NCI-H2107 treated with DMSO at 0.1 percent for 48 hours (cell line): ENCODE results near the gene COG1.

Experiments used
- DNase-seq: peaks from one replicate; lab custom pipeline; 2025; ENCODE audit not compliant: unreplicated experiment; lab: John Stamatoyannopoulos, UW

Gene COG1

GRCh38 chr17:73226556-73227172, 33.8 kb downstream of the COG1 start:
- no peak for DNase-seq

- DNase-seq = no peak
Measured at GRCh38 chr17:73227379-73227778, 34.5 kb downstream of the COG1 start.

- no peak for DNase-seq
Measured at GRCh38 chr17:73227944-73228343, 35.1 kb downstream of the COG1 start.

- DNase-seq = peak; percentile 20
Measured at GRCh38 chr17:73228748-73229236, 35.9 kb downstream of the COG1 start.

GRCh38 chr17:73230088-73230487, 37.2 kb downstream of the COG1 start:
- DNase-seq = no peak

GRCh38 chr17:73231395-73231794, 38.5 kb downstream of the COG1 start:
- no peak for DNase-seq

GRCh38 chr17:73231841-73232586, 39.2 kb downstream of the COG1 start:
- DNase-seq = peak; percentile 82

- no peak for DNase-seq
Measured at GRCh38 chr17:73232587-73233373, 39.9 kb downstream of the COG1 start.

- DNase-seq = no peak
Measured at GRCh38 chr17:73234736-73235135, 41.9 kb downstream of the COG1 start.

- DNase-seq = no peak
Measured at GRCh38 chr17:73237714-73238113, 44.9 kb downstream of the COG1 start.

- DNase-seq = no peak
Measured at GRCh38 chr17:73240561-73240960, 47.7 kb downstream of the COG1 start.

GRCh38 chr17:73247726-73248125, 54.9 kb downstream of the COG1 start:
- no peak for DNase-seq

- DNase-seq = no peak
Measured at GRCh38 chr17:73248532-73248931, 55.7 kb downstream of the COG1 start.

- peak; percentile 51 for DNase-seq
Measured at GRCh38 chr17:73249700-73250099, 56.8 kb downstream of the COG1 start.

GRCh38 chr17:73250851-73251640, 58.2 kb downstream of the COG1 start:
- no peak for DNase-seq

- no peak for DNase-seq
Measured at GRCh38 chr17:73251871-73252270, 59.0 kb downstream of the COG1 start.

- DNase-seq = no peak
Measured at GRCh38 chr17:73255671-73256181, 62.9 kb downstream of the COG1 start.

GRCh38 chr17:73256220-73256619, 63.4 kb downstream of the COG1 start:
- DNase-seq = no peak

- DNase-seq = no peak
Measured at GRCh38 chr17:73257516-73257915, 64.7 kb downstream of the COG1 start.
